A673 (cell line): Measurements from ENCODE around the gene SLC66A3. TPM values are rescaled to one million over a fixed set of nuclear protein-coding genes. Genes with fewer than 3 reads are reported as not detected.

Source experiments
- BruUV-seq: library from RNA; stranded (reverse); fragments of 400-500 nt; replicated peaks from 2 replicates; lab custom pipeline; 2021; lab: Mats Ljungman, UMichigan
- CTCF ChIA-PET: fragments of 300-600 bp; sonication (Branson Sonifier 250); formaldehyde crosslinking; loops from one replicate; lab custom pipeline; 2022; ENCODE audit warnings: antibody characterized with exemption; lab: Charles Lee
- POLR2A ChIA-PET: fragments of 300-600 bp; sonication (Branson Sonifier 250); formaldehyde crosslinking; loops from one replicate; lab custom pipeline; 2022; ENCODE audit warnings: antibody characterized with exemption; ENCODE audit not compliant: low non-redundant PET; lab: Charles Lee
- DNase-seq: peaks from one replicate; pipeline ENCODE4 v3.0.0-alpha.2; 2015; ENCODE audit warnings: low spot score
- H3K27ac ChIP-seq: fragments of 200-600 bp; sonication (generic); 2 replicates; pipeline ENCODE4 v1.5.1; 2016; ENCODE audit warnings: mixed run types, low read depth, mild to moderate bottlenecking, mixed read lengths, antibody characterized with exemption, low read length; ENCODE audit not compliant: poor library complexity, severe bottlenecking
- H3K27me3 ChIP-seq: fragments of 200-600 bp; sonication (generic); replicated peaks from 2 replicates; pipeline ENCODE4 v1.6.1; 2017; ENCODE audit warnings: mixed run types, low read depth, mild to moderate bottlenecking, mixed read lengths, antibody characterized with exemption, low read length; ENCODE audit not compliant: insufficient read depth, poor library complexity
- H3K36me3 ChIP-seq: fragments of 200-600 bp; sonication (generic); 2 replicates; pipeline ENCODE4 v1.6.1; 2016; ENCODE audit warnings: mixed run types, mild to moderate bottlenecking, mixed read lengths, antibody characterized with exemption, low read length; ENCODE audit not compliant: insufficient read depth, poor library complexity, severe bottlenecking
- H3K4me1 ChIP-seq: fragments of 200-600 bp; sonication (generic); 2 replicates; pipeline ENCODE4 v1.6.1; 2017; ENCODE audit warnings: mixed run types, mild to moderate bottlenecking, mixed read lengths, antibody characterized with exemption, low read length; ENCODE audit not compliant: insufficient read depth, poor library complexity, severe bottlenecking
- H3K4me3 ChIP-seq: fragments of 200-600 bp; sonication (generic); 2 replicates; pipeline ENCODE4 v1.5.1; 2016; ENCODE audit warnings: low read depth, mixed run types, mild to moderate bottlenecking, mixed read lengths, low read length; ENCODE audit not compliant: poor library complexity, severe bottlenecking
- H3K9me3 ChIP-seq: fragments of 200-600 bp; sonication (generic); 2 replicates; pipeline ENCODE4 v1.6.1; 2016; ENCODE audit warnings: mixed run types, low read depth, mild to moderate bottlenecking, mixed read lengths, antibody characterized with exemption, low read length; ENCODE audit not compliant: poor library complexity, severe bottlenecking
- EZH2 ChIP-seq: fragments of 200-600 bp; sonication (generic); IDR thresholded peaks from 2 replicates; pipeline ENCODE4 v1.6.1; 2017; ENCODE audit warnings: borderline replicate concordance, low read depth, mild to moderate bottlenecking, mixed read lengths, antibody characterized with exemption, low read length; ENCODE audit not compliant: poor library complexity, severe bottlenecking
- intact Hi-C: fragments of 100-400 bp; cut with micrococcal nuclease; formaldehyde crosslinking; loops from one replicate; pipeline ENCODE4 v1.10.0; 2022; ENCODE audit not compliant: unreplicated experiment
- total RNA-seq: library from RNA; stranded (reverse); gene quantifications from 2 replicates; pipeline ENCODE4 v1.2.3, GENCODE V29; 2021
- TF ChIP-seq, protein P1 (sequence below): fragments of 300-800, 200-600 bp; sonication (generic); conservative IDR thresholded peaks from 2 replicates; pipeline ENCODE4 v1.5.1; 2017; ENCODE audit warnings: low read depth, mild to moderate bottlenecking, antibody characterized with exemption, low read length, moderate library complexity, mixed read lengths

SLC66A3 gene
- total RNA-seq, 1 experiment from 2014 or later, result 2.7 TPM

- intact Hi-C loops, result no loop called here
- no peak overlapping the region for H3K27ac ChIP-seq
- DNase-seq, result no peak
- H3K4me1 ChIP-seq, result no peaks in the 10 kb centered on the region
- ChIA-PET POLR2A (no interaction called here), CTCF (interaction anchor here (0.6 to 1.1 kb wide), 3 partner anchors 12 to 17 kb away, joined by 3 to 5 read pairs (median 4); no protein-coding TSS in a partner anchor)
- H3K36me3 ChIP-seq, result no peaks in the 10 kb centered on the region
- H3K27me3 ChIP-seq, result no peaks in the 10 kb centered on the region
- no peak for TF ChIP-seq EZH2
- TF ChIP-seq, protein P1, sequence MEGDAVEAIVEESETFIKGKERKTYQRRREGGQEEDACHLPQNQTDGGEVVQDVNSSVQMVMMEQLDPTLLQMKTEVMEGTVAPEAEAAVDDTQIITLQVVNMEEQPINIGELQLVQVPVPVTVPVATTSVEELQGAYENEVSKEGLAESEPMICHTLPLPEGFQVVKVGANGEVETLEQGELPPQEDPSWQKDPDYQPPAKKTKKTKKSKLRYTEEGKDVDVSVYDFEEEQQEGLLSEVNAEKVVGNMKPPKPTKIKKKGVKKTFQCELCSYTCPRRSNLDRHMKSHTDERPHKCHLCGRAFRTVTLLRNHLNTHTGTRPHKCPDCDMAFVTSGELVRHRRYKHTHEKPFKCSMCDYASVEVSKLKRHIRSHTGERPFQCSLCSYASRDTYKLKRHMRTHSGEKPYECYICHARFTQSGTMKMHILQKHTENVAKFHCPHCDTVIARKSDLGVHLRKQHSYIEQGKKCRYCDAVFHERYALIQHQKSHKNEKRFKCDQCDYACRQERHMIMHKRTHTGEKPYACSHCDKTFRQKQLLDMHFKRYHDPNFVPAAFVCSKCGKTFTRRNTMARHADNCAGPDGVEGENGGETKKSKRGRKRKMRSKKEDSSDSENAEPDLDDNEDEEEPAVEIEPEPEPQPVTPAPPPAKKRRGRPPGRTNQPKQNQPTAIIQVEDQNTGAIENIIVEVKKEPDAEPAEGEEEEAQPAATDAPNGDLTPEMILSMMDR, result no peak
- BruUV-seq, result no TSS peak
- H3K9me3 ChIP-seq, result no peaks in the 10 kb centered on the region
- no peak overlapping the region for H3K4me3 ChIP-seq
Observed at GRCh38 chr2:11144738-11145079, 10.6 kb upstream of the SLC66A3 start.

GRCh38 chr2:11145350-11145749, 9.9 kb upstream of the SLC66A3 start:
- CTCF ChIA-PET, result interaction anchor here (0.6 kb wide), 1 partner anchor 17 kb away, joined by 5 read pairs; no protein-coding TSS in a partner anchor
- POLR2A ChIA-PET, result no interaction called here

GRCh38 chr2:11146076-11146475, 9.2 kb upstream of the SLC66A3 start:
- no TSS peak for BruUV-seq
- CTCF ChIA-PET, result no interaction called here
- intact Hi-C loops, result no loop called here

More at GRCh38 chr2:11145350-11145749, 9.9 kb upstream of the SLC66A3 start:
- Histone ChIP-seq H3K9me3 (no peaks in the 10 kb centered on the region), H3K27me3 (no peaks in the 10 kb centered on the region), H3K36me3 (no peaks in the 10 kb centered on the region), H3K4me3 (no peak overlapping the region), H3K4me1 (no peaks in the 10 kb centered on the region), H3K27ac (no peak overlapping the region)
- intact Hi-C loops, result no loop called here
- TF ChIP-seq, protein P1, result no peak
- TF ChIP-seq EZH2, result no peak
- BruUV-seq, result no TSS peak
- DNase-seq, result no peak

DNA sequence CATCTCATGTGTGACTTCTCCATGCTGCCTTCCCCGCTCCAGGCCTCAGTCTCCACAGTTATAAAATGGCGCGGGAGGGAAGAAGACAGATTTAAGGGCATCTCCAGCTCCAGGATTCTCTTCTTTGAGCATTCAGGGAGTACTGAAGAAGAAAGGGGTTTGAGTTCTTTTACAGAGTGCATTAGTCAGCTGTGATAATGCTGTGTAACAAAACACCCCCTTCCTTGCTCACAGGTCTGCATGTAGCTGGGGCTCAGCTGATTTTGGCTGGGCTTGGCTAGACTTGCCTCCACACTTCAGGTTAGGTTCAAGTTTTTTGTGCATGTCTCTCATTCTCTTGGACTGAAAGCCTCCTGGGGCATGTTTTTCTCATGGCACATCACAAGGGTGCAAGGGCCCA, 8.0 kb upstream of the SLC66A3 start:
- Histone ChIP-seq H3K4me1 (no peaks in the 10 kb centered on the region), H3K4me3 (no peak overlapping the region), H3K9me3 (no peaks in the 10 kb centered on the region), H3K27me3 (no peaks in the 10 kb centered on the region), H3K36me3 (no peaks in the 10 kb centered on the region), H3K27ac (no peak overlapping the region)
- intact Hi-C loops, result no loop called here
- TF ChIP-seq, protein P1, result no peak
- no peak for TF ChIP-seq EZH2
- ChIA-PET POLR2A (no interaction called here), CTCF (no interaction called here)
- DNase-seq, result no peak
- no TSS peak for BruUV-seq

More at GRCh38 chr2:11146076-11146475, 9.2 kb upstream of the SLC66A3 start:
- H3K36me3 ChIP-seq, result no peaks in the 10 kb centered on the region
- POLR2A ChIA-PET, result no interaction called here
- H3K4me3 ChIP-seq, result no peak overlapping the region
- H3K27me3 ChIP-seq, result no peaks in the 10 kb centered on the region
- DNase-seq, result no peak
- TF ChIP-seq EZH2, result no peak
- no peak overlapping the region for H3K27ac ChIP-seq
- H3K4me1 ChIP-seq, result no peaks in the 10 kb centered on the region
- H3K9me3 ChIP-seq, result no peaks in the 10 kb centered on the region
